ENCODE data around the gene ADGRG4.
"Not testable (repeated sequence)": the region's sequence is repeated elsewhere in the genome, so short reads cannot be mapped to it uniquely, and the experiment has no call there.

Gene ADGRG4, protein sequence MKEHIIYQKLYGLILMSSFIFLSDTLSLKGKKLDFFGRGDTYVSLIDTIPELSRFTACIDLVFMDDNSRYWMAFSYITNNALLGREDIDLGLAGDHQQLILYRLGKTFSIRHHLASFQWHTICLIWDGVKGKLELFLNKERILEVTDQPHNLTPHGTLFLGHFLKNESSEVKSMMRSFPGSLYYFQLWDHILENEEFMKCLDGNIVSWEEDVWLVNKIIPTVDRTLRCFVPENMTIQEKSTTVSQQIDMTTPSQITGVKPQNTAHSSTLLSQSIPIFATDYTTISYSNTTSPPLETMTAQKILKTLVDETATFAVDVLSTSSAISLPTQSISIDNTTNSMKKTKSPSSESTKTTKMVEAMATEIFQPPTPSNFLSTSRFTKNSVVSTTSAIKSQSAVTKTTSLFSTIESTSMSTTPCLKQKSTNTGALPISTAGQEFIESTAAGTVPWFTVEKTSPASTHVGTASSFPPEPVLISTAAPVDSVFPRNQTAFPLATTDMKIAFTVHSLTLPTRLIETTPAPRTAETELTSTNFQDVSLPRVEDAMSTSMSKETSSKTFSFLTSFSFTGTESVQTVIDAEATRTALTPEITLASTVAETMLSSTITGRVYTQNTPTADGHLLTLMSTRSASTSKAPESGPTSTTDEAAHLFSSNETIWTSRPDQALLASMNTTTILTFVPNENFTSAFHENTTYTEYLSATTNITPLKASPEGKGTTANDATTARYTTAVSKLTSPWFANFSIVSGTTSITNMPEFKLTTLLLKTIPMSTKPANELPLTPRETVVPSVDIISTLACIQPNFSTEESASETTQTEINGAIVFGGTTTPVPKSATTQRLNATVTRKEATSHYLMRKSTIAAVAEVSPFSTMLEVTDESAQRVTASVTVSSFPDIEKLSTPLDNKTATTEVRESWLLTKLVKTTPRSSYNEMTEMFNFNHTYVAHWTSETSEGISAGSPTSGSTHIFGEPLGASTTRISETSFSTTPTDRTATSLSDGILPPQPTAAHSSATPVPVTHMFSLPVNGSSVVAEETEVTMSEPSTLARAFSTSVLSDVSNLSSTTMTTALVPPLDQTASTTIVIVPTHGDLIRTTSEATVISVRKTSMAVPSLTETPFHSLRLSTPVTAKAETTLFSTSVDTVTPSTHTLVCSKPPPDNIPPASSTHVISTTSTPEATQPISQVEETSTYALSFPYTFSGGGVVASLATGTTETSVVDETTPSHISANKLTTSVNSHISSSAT (N-terminal part only)

DNA sequence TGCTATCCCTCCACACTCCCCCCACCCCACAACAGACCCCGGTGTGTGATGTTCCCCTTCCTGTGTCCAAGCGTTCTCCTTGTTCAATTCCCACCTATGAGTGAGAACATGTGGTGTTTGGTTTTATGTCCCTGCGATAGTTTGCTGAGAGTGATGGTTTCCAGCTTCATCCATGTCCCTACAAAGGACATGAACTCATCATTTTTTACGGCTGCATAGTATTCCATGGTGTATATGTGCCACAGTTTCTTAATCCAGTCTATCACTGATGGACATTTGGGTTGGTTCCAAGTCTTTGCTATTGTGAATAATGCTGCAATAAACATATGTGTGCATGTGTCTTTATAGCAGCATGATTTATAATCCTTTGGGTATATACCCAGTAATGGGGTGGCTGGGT lies at the start of gene ADGRG4:
ADGRG4 (plus strand) TSS at position 243 of the 400 bp plus-strand sequence. CDS start 7,815 bp downstream, outside the sequence.
- not testable (repeated sequence) for DNase-seq

DNA sequence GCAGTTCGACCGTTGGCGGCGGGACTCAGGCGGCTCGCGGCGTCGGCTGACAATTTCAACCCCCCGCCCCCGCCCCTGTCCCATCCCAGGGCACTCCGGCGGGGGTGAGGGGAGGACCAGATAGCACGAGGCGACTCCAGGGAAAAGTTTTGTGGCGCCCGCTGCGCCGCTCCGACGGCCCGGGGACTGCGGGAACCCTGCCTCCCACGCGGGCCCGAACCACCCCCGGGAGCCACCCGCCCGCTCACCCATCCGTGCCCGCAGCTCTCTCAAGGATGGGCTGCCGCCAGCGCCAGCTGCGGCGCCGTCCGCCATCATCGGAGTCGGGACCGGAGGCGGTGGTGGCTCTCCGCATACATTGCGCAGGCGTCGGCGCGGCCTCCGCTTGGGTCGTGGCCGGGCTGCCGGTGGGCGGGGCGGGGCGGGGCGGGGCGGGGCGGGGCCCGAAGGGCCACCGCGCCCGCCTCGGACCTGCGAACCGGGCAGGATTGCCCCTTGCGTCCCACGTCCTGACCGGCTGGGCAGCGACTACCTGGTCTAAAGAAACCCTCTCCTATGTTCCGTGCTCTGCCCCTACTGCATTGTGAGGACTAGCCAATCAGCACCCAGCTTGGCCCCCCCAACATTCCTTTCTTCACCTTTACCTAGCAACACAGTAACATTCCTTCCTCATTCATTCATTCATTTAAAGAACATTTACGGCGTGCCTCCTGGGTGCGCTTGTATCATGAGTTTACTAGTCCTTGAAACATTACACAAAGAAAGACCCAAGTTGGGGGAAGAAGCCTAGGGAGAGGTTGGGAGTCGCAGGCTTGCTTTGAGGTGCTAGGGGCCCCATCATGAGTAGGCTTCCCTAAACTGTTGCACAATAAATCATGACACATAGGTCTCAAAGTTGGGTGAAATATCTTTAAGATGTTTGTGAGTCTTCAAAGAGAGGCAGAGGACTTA lies 49.4 kb upstream of the ADGRG4 start, which contains the start of gene MAP7D3:
MAP7D3 (minus strand) TSS at position 360 of the 951 bp plus-strand sequence; CDS start at position 318, 42 bp downstream.
- DNase-seq, result peak in 1 of 2 experiments; percentile 60

DNA sequence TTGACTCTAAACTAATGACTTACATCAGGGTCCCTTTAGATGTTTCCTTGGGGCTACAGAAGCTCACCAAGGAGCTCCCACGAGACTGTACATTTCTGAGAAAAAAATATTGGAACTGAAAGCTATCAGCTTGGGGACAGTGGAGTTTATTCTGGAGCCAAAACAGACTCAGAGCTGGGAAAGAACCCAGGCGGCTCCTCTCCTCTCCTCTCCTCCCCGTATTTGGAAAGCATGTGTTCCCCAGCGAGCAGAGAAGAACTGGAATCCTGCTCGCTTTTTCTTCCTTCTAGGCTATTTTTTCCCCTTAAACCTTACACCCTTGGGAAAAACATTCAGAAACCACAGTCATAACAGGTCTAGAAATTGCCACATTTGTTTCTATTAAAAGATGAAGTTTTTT lies 45.2 kb upstream of the ADGRG4 start:
- no peak for DNase-seq

DNA sequence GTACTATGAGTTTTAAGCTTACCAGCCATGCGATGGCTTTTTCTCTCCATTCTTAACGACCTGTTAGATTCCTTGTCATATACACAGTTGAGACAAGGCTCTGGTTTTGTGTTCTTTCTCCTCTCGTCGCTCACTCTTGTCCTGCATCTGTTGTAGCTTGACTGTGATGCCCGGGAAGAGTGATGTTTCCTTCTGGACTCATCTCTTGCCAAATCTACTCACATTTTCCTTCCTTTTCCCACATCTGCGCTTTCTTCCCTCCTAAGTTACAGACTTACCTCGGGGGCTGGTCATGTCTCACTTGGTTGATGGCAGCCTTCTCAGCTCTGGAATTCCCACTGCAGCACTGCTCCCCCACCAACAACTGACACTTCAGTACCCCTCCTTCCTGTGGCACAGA lies 44.7 kb upstream of the ADGRG4 start:
- DNase-seq, result no peak

DNA sequence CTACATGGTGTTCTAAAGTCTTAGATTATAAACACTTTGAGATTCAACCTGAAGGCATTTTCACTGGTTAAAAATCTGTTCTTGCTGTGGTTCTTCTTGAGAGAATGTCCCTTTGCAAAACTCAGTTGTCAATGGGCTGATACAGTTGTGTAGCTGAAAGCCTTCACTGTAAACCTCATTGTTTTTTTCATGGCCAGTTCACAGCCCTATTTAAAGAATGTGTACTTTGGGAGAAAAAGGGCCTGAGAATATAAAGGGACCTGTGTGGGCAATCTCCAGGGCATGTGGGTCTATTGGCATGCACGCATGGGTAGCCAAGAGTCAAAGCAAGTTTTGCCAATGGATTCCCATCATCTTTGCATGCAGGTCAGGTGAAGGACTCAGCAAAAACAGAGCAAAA lies 41.8 kb upstream of the ADGRG4 start:
- DNase-seq, result no peak

DNA sequence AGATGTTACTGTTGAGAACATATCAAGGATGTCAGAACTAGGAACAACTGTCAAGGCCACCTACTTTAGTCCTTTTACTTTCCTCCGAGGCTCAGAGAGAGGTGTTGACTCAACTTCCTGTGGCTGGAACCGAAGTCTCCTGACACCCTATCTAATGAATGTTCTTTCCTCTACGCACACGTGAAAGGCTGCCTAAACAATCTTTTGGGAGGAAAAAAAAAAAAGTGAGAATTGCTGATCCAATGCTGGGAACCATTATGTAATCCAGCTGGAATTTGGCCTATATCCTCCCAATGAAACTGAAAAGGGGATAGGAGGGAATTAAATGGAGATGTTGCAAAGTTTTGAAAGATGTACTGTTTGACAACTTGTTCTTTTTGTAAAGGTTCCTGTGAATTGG lies 41.2 kb upstream of the ADGRG4 start:
- no peak for DNase-seq

DNA sequence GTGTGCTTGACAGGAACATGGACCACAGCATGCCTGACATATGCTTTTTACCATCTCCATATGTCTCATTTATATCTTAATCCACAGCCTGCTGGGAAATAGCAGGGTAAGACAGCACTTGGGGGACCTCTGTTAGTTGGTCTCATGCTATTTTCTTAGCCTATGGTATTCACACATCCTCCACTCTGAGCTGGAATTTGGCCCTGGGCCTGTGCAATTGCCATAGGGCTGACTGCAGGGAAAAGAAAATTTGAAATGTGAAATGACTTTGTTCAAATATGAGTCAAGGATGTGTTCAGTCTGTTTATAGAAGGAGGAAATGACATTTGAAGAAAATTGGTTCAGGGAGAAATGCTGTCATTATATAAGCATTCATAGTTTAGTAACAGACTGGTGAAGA lies 40.0 kb upstream of the ADGRG4 start:
- DNase-seq, result peak in 1 of 2 experiments; percentile 80

DNA sequence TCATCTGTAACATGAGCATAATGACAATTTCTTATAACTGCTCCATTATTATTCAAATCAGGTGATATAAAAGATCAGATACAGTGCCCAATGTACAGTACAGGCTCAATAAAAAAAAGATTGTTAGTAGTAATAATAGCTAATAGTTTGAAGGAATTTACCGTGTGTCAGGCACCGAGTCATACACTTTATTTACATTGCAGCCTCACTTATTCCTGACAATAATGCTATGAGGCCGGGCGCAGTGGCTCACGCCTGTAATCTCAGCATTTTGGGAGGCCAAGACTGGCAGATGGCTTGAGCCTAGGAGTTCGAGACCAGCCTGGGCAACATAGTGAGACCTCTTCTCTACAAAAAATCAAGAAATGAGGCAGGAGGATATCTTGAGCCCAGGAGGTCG lies 39.4 kb upstream of the ADGRG4 start:
- DNase-seq, result no peak

DNA sequence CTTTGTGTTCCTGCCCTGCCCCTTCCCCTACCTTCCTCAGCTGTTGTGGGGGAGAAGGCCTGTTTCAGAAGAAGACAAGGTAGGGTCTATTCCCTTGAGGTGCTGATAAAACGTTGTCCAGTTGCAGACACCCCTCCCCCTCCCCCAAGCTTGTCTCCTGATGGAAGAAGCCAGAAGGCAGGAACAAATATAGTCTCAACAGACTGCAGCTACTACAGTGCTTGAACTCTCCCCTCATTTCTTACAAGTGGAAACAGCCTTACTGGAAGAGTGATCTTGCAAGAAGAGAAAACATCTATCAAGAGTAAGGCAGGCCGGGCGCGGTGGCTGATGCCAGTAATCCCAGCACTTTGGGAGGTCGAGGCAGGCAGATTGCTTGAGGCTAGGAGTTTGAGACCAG lies 38.5 kb upstream of the ADGRG4 start:
- DNase-seq, result no peak

DNA sequence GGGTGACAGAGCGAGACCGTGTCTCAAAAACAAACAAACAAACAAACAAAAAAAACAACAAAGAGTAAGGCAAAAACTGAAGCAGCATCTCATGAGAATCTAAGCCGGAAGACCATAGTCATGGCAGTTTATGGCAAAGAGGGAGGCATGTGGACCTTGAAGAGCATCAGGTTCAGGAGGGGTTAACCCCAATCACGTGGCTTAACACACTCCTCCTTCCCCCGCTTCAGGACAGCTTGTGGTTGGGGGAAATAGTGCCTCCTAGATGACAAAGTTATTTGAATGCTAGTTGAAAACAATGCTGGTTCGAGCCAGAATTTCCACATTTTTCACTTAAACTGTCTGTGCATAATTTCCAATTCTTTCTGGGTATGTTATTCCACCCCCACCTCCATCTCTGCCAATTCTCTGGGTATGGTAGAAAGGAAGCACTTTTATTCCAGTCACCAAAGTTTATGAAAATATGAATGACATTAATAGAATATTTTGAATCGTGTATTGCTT lies 37.9 kb upstream of the ADGRG4 start:
- no peak for DNase-seq

DNA sequence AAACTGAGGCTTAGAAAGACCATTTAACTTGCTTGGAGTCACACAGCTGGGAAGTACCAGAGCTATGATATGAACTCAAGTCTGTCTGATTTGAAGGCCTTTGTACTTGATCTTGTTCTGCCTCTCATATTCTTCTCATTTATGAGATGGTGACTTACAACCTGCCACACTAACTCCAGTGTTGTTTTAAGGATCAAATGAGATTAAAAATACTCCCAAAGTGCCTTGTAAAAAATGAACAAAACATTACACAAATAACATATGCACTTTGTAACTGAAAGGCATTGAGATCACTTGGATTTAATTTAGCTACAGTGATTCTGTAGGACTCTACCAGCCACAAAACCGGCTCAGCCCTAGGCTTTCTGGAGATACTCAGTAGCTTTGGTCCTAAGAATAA lies 33.9 kb upstream of the ADGRG4 start:
- no peak for DNase-seq

DNA sequence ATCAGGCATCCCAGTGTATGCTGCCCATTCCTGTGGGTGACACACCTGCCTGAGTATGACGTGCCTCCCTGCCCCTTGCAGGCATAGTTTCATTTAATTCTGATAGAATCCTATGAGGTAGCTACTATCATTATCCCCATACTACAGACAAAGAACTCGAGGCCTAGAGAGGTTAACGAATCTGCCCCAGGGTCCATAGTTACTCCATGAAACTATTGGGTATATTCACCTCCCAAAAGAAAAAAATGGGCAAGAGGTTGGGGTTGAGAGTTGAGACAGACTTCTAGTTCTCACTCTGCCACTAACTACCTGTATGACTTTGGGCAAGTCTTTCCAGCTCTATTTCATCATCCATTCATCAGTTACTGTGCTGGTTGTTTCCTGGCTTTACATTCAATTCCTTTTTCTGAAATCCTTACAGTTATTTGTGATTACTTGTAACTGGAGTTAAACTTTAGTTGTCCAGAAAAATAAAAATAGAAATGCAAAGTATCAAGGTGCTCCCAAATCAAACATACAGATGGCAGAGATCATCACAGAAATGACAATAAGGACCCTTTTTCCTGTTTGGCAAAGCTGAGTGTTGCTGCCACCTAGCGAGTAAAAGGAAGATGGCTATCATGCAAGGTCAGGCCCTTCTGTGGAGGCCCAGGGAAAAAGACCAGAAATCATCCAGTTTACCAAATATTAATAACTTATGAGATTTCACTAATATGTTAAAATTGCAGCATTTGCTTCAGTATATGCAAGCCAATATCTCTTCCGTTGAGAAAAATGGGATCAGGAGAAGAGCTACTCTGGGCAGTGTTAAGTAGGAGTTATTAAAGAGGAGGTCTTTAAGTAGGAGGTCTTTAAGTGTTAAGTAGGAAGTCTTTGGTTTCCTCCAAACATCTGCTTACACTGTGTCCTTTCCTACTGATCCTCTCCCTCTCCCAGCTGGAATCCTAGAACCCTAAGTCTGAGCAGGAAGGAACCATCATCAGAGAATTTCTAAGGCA lies 32.4 kb upstream of the ADGRG4 start:
- DNase-seq, result peak; percentile 38 to 63

DNA sequence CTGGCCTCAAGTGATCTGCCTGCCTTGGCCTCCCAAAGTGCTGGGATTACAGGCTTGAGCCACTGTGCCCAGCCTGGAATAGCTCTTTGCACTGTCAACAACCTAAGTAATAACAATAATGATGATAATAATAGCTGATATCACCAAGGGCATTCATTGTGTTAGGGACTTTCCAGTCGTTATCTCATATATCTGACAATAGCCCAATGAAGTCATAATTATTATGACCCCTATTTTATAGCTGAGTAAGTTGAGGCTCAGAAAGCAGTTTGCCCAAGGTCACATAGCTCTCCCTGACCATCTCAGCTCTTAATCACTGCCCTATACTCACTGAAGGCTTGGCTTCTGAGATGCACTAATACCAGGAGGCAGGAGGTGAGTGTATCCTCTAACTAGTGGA lies 30.8 kb upstream of the ADGRG4 start:
- DNase-seq, result no peak

DNA sequence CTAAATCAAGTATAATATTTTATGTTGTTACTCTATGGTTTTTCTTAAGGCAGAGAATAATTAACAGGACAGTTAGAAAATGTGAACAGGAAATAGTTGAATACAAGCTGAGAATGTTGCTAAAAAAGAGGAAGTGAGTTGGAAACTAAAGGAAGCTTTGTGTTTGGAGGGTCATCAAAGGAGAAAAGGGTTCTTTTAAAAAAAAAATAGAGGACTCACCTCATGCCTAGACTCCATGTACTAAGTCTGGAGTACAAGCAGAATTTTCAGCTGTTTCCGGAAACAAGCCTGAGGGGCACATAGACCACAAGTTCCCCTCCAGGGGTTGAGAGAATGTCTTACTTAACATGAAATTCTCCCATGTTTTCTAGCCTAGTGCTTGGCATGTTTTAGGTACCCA lies 29.5 kb upstream of the ADGRG4 start:
- no peak for DNase-seq

DNA sequence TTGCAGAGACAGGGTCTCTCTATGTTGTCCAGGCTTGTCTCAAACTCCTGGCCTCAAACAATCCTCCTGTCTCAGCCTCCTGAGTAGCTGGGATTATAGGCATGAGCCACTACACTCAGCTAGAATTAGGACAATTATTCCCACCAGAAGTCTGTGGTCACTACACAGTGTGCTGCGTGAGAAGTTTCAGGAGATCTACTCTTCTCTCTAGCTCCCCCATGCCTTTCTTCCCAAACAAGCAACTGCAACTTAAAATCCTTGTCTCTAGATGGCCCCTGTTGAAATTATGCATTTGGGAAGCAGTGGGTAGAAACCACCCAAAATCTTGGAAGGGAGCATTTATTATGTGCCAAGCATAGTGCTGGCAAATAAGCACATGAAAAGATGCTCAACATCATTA lies 28.4 kb upstream of the ADGRG4 start:
- DNase-seq, result peak in 1 of 2 experiments; percentile 4

DNA sequence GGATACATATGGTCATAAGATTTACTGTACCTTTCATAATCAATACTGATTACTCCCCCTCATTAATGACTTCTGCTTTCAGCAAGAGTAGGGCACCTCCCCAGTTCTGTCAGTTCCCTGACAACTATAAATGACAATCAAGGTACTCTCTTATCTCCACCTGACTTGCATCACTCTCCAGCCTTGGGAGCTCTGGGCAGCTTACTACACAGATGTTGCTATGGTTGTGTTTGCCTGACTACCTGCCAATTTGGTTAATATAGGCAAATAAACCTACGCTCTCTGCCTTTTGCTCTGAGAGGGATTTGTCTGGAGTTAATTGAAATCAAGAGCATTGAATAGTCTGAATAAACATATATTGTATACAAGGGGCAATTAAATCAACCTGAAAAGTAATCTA lies 26.8 kb upstream of the ADGRG4 start:
- DNase-seq, result no peak

DNA sequence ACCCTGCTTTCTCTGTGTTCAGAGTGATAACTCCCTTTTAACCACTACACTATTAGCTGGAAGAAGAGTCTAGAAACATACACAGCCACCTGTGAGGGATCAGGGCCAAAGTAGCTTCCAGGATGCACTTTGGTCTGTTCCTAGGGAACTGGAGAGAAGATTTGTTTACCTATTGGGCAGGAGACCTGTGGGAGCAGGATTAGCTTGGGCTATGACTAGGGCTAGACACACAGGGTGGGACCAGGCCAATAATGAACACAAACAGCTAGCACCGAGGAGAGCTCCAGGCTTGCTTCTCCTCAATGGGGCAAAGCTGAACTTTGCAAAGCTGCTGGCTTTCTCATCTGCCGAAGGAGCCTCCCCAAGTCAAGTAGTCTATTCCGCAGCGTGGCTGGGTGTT lies 25.2 kb upstream of the ADGRG4 start:
- no peak for DNase-seq

DNA sequence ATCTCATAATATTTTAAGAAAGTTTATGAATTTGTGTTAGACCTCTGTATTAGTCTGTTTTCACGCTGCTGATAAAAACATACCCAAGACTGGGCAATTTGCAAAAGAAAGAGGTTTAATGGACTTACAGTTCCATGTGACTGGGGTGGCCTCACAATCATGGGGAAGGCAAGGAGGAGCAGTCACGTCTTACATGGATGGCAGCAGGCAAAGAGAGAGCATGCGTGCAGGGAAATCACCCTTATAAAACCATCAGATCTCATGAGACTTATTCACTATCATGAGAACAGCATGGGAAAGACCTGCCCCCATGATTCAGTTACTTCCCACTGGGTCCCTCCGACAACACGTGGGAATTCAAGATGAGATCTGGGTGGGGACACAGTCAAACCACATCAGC lies 14.4 kb upstream of the ADGRG4 start:
- not testable (repeated sequence) for DNase-seq

DNA sequence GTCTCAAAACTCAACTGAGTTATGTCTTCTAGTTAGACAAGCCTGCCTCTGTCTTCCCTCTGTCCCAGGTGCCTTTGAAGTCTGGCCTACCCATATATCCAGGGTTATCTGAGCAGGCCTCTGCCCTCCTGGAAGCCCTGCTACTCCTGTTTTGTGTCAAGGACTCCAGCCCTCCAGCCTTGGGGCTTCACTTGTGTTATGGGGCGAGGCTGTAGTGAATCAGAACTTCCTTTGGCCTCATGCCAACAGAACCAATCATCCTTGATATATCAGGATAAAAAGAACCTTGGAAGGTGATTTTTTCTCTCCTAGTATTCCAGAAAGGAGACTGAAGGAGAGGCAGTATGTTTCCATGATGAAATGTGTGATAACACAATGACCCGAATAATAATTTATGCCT lies 8.9 kb upstream of the ADGRG4 start:
- DNase-seq, result no peak

DNA sequence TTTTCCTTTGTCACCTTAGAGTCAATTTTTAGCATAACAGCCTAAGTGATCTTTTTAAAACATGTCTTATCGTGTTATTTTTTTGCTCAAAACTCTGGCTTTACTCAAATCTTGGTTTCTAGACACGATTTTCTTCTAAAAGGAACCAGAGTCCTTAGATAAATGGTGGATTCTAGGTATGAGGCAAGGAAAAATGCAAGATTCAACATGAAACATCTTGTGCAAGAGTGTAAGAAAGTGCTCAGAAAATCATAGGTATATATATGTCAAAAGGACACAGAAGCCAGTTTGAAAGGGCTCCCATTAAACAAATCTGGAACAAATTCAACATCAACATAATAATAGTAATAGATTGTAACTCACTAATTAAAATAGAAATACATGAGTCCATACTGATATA lies 8.1 kb upstream of the ADGRG4 start:
- no peak for DNase-seq
